Keratinocyte (primary cell): ENCODE data around the gene ENPP6. TPM values are rescaled to one million over a fixed set of nuclear protein-coding genes. Genes with fewer than 3 reads are reported as not detected.

Experiments used
- DNase-seq: peaks from one replicate; pipeline ENCODE4 v3.0.0-alpha.2; 2011; ENCODE audit warnings: low read depth, missing footprints, low spot score
- FAIRE-seq: peaks from 2 replicates; lab custom pipeline; 2011; peaks lifted over from hg19 to GRCh38; lab: Jason Lieb, UNC
- H2AFZ ChIP-seq: 2 replicates; pipeline ENCODE4 v1.6.0; 2012; ENCODE audit warnings: low read length, control low read depth, inconsistent platforms; ENCODE audit not compliant: control insufficient read depth
- H3K27ac ChIP-seq: 2 replicates; pipeline ENCODE4 v1.5.1; 2011; ENCODE audit warnings: low read length; ENCODE audit not compliant: control insufficient read depth, insufficient read depth
- H3K27me3 ChIP-seq: 3 replicates; pipeline ENCODE4 v1.6.0; 2011; ENCODE audit warnings: low read length; ENCODE audit not compliant: control insufficient read depth, insufficient read depth; ENCODE audit errors: extremely low read depth
- H3K36me3 ChIP-seq, 2 experiments: 2 replicates in 1 of 2; 3 replicates in 1 of 2; pipeline ENCODE4 v1.5.1; 2011; ENCODE audit warnings: low read length in 2 of 2, mild to moderate bottlenecking in 1 of 2; ENCODE audit not compliant: control insufficient read depth in 2 of 2, insufficient read depth in 2 of 2; ENCODE audit errors: extremely low read depth in 1 of 2
- H3K4me1 ChIP-seq: 3 replicates; pipeline ENCODE4 v1.5.1; 2011; ENCODE audit warnings: low read length; ENCODE audit not compliant: control insufficient read depth, insufficient read depth; ENCODE audit errors: extremely low read depth
- H3K4me2 ChIP-seq: 3 replicates; pipeline ENCODE4 v1.6.0; 2011; ENCODE audit warnings: low read depth, low read length; ENCODE audit not compliant: control insufficient read depth, insufficient read depth; ENCODE audit errors: extremely low read depth
- H3K4me3 ChIP-seq, 3 experiments: fragments of 200-600 bp in 1 of 3; sonication (generic) in 1 of 3; 2 replicates in 2 of 3; 3 replicates in 1 of 3; pipeline ENCODE4 v1.5.1; 2011 to 2016; ENCODE audit warnings: low read length in 3 of 3, mild to moderate bottlenecking in 3 of 3, control low read depth in 2 of 3, inconsistent platforms in 1 of 3, low read depth in 1 of 3, mixed read lengths in 1 of 3, mixed run types in 1 of 3, moderate library complexity in 1 of 3; ENCODE audit not compliant: control insufficient read depth in 2 of 3, insufficient read depth in 2 of 3; ENCODE audit errors: extremely low read depth in 1 of 3
- H3K79me2 ChIP-seq: 2 replicates; pipeline ENCODE4 v1.6.0; 2012; ENCODE audit warnings: low read length; ENCODE audit not compliant: control insufficient read depth, insufficient read depth
- H3K9ac ChIP-seq: 3 replicates; pipeline ENCODE4 v1.6.0; 2011; ENCODE audit warnings: low read length; ENCODE audit not compliant: control insufficient read depth, insufficient read depth; ENCODE audit errors: extremely low read depth
- H3K9me1 ChIP-seq: 3 replicates; pipeline ENCODE4 v1.6.0; 2011; ENCODE audit warnings: low read length; ENCODE audit not compliant: control insufficient read depth, insufficient read depth; ENCODE audit errors: extremely low read depth
- H3K9me3 ChIP-seq: 2 replicates; pipeline ENCODE4 v1.5.1; 2012; ENCODE audit warnings: low read depth, low read length; ENCODE audit not compliant: control insufficient read depth
- H4K20me1 ChIP-seq: 3 replicates; pipeline ENCODE4 v1.6.0; 2011; ENCODE audit warnings: low read length; ENCODE audit not compliant: control insufficient read depth, insufficient read depth; ENCODE audit errors: extremely low read depth
- CTCF ChIP-seq, 3 experiments: IDR thresholded peaks in 1 of 3; conservative IDR thresholded peaks in 1 of 3; optimal IDR thresholded peaks in 1 of 3; 2 replicates in 2 of 3; 3 replicates in 1 of 3; pipeline versions ENCODE3 to v1.5.1; 2011; ENCODE audit warnings: low read length in 3 of 3, mild to moderate bottlenecking in 3 of 3, moderate library complexity in 2 of 3, control low read depth in 1 of 3, inconsistent platforms in 1 of 3; ENCODE audit not compliant: insufficient read depth in 2 of 3; ENCODE audit errors: extremely low read depth in 1 of 3
- EZH2 ChIP-seq: IDR thresholded peaks from one replicate; pipeline ENCODE4 v1.6.1; 2012; ENCODE audit warnings: inconsistent platforms, mild to moderate bottlenecking, low read length, moderate library complexity
- dilution Hi-C: fragments of 300-500 bp; cut with MboI; formaldehyde crosslinking; loops from one replicate; pipeline ENCODE4 v1.7.0; 2020; ENCODE audit warnings: low sequenced_read_pairs; ENCODE audit not compliant: extremely low pct_ligation_motif_present
- polyA plus RNA-seq, 5 experiments: library from polyadenylated mRNA; depleted of rRNA in 3 of 5; stranded (reverse) in 3 of 5; stranded (forward) in 1 of 5; unstranded in 1 of 5; fragments of >200 nt; gene quantifications; 1 replicate in 1 of 5; 2 replicates in 3 of 5; 3 replicates in 1 of 5; pipeline versions ENCODE4 v1.2.1 to v1.2.3, GENCODE V29; 2011 to 2012; ENCODE audit warnings: missing spikeins in 2 of 5, low read depth in 1 of 5, low replicate concordance in 1 of 5

ENPP6 gene
- polyA plus RNA-seq, 1 donor (not counting 4 experiments of a cell fraction or from before 2014, with no cell fraction given) = not detected

GRCh38 chr4:184205243-184205642, 12.4 kb downstream of the ENPP6 start:
- TF ChIP-seq EZH2 (no peak), CTCF (optimal IDR thresholded peaks at IDR 0.05 in 1 of 3, IDR thresholded peaks at IDR 0.05 in 1 of 3, conservative IDR thresholded peaks at IDR 0.05 in 1 of 3; ENCODE audit: extremely low read depth in 1 of 3, insufficient read depth in 2 of 3, low read length in 3 of 3) (no peak)
- Histone ChIP-seq H3K27me3 (no peaks in the 10 kb centered on the region), H3K9me1 (no peaks in the 10 kb centered on the region), H3K4me1 (no peaks in the 10 kb centered on the region), H2AFZ (no peak overlapping the region), H3K9me3 (no peaks in the 10 kb centered on the region), H3K9ac (no peak overlapping the region), H3K36me3 (no peaks in the 10 kb centered on the region), H3K79me2 (no peaks in the 10 kb centered on the region), H3K27ac (no peak overlapping the region), H3K4me3 (no peak overlapping the region), H3K4me2 (no peak overlapping the region), H4K20me1 (no peaks in the 10 kb centered on the region)
- dilution Hi-C loops = no loop called here
- DNase-seq (no peak), FAIRE-seq (no peak)

- dilution Hi-C loops = no loop called here
- H4K20me1 ChIP-seq = no peaks in the 10 kb centered on the region
- H3K4me2 ChIP-seq = no peak overlapping the region
- H3K27ac ChIP-seq = no peak overlapping the region
- no peak for DNase-seq
- no peaks in the 10 kb centered on the region for H3K9me3 ChIP-seq
- FAIRE-seq = no peak
- H3K36me3 ChIP-seq = no peaks in the 10 kb centered on the region
- H2AFZ ChIP-seq = no peak overlapping the region
- no peaks in the 10 kb centered on the region for H3K79me2 ChIP-seq
- no peaks in the 10 kb centered on the region for H3K27me3 ChIP-seq
- H3K4me1 ChIP-seq = no peaks in the 10 kb centered on the region
- H3K9ac ChIP-seq = no peak overlapping the region
- no peaks in the 10 kb centered on the region for H3K9me1 ChIP-seq
- TF ChIP-seq EZH2 (no peak), CTCF (optimal IDR thresholded peaks at IDR 0.05 in 1 of 3, IDR thresholded peaks at IDR 0.05 in 1 of 3, conservative IDR thresholded peaks at IDR 0.05 in 1 of 3; ENCODE audit: extremely low read depth in 1 of 3, insufficient read depth in 2 of 3, low read length in 3 of 3) (no peak)
- no peak overlapping the region for H3K4me3 ChIP-seq
These were observed 14.4 kb downstream of the ENPP6 start for GRCh38 chr4:184203300-184203699.
